OCI-LY7 (cell line): ENCODE measurements around the gene PRRC2B.

Experiments
- CTCF ChIP-seq: fragments of 200-600 bp; sonication (generic); conservative IDR thresholded peaks from 2 replicates; pipeline ENCODE4 v1.5.1; 2014; ENCODE audit warnings: mild to moderate bottlenecking, antibody characterized with exemption, low read length, moderate library complexity, mixed read lengths
- EZH2phosphoT487 ChIP-seq: fragments of 200-600 bp; sonication (generic); IDR thresholded peaks from 2 replicates; pipeline ENCODE4 v1.6.1; 2018; ENCODE audit warnings: low read depth, borderline replicate concordance, mild to moderate bottlenecking, mixed run types, antibody characterized with exemption, low read length, moderate library complexity, mixed read lengths

- TF ChIP-seq CTCF, result no peak
- TF ChIP-seq EZH2phosphoT487, result no peak
These were observed 47.3 kb upstream of the PRRC2B start for GRCh38 chr9:131346559-131346958.
